Activated CD4-positive, alpha-beta T cell treated with anti-CD3 and anti-CD28 coated beads for 4 hours (primary cell): ENCODE measurements around the gene EPS15.

ENCODE experiments used
- DNase-seq, 2 donors: peaks; one replicate each; pipeline ENCODE4 v3.0.0-alpha.2; 2020

EPS15 gene

DNA sequence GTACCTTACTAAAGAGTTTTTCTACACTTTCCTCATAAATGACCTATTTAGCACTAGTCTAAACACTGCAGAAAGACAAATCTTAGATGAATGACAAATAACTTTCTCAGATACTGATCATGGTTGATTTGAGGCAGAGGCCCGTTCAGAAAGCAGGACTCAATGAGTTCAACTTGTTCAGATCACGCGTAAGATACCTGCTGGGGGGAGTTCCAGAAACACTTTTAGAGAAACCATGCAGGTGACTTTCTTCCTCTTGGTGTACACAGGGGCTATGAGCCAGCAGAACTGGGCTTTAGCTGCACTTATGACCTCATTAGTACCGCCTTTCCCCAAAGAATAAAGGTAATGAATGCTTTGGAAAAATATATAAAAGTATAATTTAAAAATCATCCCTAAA is 149.9 kb downstream of the EPS15 start:
- no peak for DNase-seq

DNA sequence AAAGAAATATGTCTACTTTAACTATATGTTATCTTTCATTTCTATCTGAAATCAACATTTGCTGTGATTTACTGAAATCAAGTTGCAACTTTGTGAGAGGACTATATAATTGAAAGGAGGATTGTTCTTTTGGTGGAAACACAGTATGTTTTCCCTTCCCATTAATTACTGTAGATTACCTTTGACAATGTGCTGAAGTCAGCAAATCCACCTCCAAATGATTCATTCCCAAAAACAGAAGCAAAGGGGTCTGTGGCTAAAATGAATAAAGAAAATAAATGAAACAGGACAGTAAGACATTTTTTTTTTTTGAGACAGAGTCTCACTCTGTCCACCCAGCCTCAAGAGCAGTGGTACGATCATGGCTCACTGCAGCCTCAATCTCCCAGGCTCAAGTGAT is 153.3 kb downstream of the EPS15 start:
- no peak for DNase-seq

DNA sequence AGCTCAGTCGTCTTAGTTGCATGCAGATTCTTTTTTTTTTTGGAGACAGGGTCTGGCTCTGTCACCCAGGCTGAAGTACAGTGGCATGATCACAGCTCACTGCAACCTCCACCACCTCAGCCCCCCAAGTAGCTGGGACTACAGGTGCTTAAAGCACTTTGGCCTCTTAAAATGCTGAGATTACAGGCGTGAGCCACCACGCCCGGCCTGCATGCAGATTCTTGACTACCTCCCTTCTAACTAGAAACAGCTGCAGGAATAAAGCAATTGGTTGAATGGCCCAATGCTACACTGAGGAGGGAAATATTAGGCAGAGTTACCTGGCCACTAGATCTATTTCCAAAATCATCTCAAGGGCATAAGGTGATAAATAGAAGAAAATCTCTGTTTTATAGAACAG is 159.2 kb downstream of the EPS15 start:
- no peak for DNase-seq

DNA sequence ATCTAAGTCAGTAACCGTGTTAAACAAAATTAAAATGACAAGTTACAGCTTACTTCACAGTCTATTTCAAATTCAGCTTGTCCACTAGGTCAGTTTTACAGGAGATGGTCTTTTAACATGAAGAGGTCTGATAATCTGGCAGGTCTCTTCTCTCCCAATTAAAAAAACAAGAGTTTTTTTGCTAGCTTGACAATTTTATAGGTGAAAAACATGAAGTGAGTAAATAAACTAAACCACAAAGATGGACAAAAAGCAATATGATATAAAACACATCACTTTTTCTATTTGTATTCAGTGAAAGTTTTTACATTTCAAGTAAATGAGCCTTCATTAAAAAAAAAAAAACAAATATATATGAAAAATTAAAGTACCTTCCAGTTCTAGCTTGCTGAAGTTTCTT is 163.7 kb downstream of the EPS15 start:
- no peak for DNase-seq

DNA sequence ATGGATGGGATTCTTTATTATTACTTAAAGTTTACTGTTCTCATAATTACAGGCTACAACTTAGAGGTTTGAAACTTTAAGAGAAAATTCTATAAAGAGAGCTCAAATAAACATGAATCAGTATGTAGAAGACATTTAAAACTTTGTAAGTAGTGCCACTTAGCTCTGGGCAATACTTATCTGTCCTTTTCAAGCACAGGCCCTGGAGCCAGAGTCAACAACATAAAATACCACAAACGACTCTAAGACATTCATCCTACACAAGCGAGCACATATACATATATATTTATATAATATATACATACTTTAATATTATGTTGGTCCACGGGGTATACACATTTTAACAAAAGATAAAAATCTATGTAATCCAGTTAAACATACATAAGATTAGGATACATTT is 164.7 kb downstream of the EPS15 start:
- DNase-seq, result no peak

DNA sequence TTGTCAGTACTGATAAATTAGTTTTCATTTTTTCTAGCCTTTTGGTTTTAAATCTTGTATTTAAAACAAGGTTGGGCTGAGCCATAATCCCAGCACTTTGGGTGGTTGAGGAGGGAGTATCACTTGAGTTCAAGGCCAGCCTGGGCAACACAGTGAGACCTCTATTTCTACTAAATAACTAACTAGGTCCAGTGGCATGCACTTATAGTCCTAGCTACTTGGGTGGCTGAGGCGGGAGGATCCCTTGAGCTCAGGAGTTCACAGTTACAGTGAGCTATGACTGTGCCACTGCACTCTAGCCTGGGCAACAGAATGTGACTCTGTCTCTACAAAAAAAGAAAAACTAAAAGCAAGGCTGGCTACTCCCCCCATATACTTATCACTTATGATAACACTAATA is 167.2 kb downstream of the EPS15 start:
- no peak for DNase-seq

DNA sequence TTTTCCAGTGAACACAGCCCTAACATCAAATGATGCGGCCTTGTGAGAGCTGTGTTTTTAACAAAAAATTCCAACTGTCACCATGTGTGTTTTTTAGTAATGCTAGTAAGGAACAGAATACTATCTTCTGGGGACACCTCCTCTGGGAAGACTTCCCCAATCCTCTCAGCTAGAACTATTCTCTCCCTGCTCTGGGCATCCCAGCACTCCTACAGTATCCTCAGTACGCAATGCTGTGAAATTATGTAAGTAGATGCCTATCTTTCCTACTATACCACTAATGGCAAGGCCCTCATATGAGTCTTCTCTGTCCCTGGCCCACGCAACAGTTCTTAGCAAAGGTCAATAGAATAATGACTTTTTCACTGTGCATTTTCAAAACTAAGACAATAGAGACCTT is 169.2 kb downstream of the EPS15 start:
- DNase-seq, result no peak

DNA sequence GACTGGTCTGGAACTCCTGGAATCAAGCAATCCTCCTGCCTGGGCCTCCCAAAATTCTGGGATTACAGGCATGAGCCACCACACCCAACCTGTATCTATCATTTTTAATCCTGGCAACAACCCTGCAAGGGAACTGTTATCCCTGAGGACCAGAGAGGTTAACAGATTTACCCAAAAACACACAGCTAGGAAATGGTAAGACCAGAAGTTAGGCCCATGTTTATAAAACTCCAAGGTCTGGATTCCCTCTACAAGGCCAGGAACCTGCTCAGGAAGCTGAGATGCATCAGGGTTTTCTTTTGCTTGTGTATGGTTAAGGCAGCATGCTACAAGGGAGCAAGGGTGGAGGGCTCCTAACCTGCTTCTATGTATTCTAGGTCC is 170.9 kb downstream of the EPS15 start:
- DNase-seq, result no peak

DNA sequence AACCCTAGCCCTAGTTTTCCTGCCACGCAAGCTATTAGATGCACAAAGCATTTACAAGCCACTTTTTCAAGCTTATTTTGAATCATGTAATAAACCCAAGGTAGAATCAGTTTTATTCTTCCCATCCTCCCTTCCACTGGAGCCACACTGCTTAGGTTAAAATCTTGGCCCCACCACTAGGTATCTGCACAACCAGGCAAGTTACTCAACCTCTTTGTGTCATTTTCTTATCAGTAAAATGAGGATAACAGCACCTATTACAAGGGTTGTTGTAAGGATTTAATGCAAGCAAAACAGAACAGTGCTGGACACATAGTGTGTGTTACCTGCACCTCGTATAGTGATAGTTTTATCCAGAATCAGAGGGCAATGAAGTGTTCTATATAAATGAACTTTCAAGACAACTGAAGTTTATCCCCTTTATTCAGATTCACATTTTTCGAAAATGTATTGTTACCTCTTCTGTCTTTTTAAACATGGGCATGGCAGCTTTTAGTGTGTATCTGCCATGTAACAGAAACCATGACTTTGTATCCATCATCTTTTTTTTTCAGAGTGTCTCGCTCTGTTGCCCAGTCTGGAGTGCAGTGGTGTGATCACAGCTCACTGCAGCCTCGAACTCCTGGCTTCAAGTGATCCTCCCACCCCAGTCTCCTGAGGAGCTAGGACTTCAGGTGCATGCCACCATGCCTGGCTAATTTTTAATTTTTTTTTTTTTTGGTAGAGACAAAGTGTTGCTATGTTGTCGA is 171.5 kb downstream of the EPS15 start:
- DNase-seq, result no peak

DNA sequence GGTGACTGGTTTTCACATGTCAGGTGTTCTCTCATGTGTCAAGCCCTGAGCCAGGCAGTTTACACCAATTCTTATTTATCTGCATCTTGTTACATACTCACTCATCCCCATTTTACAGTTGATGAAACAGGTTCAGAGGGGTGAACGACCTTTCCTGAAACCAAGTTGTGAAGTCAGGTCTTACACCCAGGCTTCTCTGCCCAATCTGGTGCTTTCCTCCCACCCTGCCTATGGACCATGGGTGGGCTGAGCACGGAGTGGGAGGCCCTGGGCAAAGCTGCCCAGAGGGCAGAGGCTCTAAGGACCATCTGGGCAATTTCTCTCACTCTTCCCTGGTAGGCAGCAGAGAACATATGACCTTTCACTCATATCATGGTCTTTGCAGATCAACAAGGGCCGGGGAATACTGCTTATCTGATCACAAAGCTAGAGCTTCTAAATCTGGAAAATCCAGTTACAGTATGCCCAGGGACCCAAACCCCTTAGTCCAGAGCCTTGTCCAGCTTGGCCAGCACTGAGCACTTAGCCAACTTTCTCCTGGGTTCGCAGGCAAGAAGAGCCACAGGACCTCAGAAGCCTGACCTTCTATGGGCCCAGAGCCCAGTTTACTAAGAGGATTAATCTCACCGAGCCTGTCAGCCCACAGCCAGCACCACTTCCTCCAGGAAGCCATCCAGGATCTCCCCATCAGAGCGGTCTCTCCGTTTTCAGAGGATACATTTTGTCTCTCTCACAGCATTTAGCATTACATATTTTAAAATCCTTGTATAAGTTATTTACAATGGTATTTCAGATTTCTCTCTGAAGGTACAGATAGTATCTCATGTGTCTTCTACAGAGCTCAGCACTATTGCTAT is 172.8 kb downstream of the EPS15 start:
- DNase-seq, result no peak

DNA sequence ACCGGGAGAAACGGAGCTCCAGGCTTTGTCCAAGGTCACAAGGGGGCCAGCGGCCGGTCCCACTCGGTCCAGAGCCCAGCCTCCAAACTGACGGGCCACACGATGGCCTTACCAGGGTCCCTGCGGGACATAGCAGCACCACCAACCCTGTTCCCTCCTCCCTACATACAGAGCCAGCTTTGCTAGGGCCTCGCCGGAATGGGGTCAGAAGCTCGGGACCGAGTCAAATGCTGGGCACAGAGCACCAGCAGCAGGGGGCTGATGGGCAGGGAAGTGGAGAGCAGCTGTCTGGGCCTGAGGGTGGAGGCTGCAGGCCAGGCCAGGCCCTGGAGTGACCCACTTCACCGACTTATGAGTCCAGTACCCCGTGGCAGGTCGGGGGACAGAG is 173.8 kb downstream of the EPS15 start:
- DNase-seq, result no peak

DNA sequence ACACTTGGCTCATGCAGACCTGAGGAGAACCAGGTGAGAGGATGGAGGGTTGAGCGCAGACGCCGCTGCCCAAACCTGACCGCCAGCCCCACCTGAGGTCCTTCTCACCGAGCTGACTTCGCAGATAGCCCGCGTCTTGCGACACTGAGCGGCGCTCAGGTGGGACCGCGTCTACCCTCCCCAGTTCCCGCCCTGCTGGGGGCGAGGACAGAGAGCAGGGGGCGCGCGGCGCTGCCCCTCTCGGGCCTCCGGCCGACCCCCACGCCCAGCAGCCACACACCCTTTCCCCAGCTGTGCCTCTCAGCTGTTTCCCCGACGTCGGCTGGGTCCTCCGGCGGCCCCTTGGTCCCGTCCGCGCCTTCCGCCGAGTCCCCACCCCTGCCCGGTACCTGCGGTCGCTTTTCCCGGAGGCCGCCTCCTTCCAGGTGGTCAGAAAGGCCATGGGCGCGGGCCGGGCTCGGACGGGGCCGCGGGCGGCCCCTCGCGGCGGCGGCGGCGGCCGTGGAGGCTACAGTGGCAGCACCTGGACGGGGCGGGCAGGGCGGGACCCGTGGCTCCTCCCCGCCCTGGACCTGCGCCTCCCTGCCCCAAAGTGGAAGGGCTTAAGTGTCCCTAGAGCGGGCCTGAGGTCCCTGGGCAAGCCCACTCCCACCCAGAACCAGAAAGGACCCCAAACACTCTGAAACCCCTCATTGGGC is 174.3 kb downstream of the EPS15 start:
- no peak for DNase-seq

DNA sequence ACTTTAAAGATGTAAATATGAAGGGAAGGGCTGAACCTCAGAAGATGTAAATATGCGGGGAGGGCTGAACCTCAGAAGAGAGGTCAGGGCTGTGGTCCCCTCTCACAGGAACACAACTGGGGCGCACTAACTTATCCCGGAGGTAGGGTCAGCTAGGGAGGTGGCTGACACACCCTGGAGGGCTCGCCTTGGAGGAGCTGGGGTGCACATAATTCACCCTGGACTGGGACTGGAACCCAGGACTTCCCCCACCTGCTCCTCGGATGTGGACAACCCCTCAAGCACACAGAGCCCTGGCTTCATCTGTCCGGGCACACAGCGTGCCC is 174.8 kb downstream of the EPS15 start:
- DNase-seq, result no peak

DNA sequence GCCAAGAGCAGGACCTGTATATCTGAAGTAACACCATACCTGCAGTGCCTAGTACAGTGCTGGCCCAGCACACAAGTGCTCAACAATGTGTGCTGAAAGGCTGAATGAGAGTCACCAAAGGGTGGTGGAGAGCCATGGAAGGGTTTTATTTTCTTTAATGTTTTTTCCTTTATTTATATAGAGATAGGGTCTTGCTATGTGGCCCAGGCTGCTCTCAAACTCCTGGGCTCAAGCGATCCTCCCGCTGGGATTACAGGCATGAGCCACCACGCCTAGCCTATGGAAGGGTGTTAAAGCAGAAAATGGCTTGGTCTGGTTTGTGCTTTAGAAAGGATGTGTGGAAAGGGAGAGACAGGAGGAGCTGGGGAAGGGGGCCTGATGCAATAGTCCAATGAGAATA is 175.4 kb downstream of the EPS15 start:
- DNase-seq, result no peak

DNA sequence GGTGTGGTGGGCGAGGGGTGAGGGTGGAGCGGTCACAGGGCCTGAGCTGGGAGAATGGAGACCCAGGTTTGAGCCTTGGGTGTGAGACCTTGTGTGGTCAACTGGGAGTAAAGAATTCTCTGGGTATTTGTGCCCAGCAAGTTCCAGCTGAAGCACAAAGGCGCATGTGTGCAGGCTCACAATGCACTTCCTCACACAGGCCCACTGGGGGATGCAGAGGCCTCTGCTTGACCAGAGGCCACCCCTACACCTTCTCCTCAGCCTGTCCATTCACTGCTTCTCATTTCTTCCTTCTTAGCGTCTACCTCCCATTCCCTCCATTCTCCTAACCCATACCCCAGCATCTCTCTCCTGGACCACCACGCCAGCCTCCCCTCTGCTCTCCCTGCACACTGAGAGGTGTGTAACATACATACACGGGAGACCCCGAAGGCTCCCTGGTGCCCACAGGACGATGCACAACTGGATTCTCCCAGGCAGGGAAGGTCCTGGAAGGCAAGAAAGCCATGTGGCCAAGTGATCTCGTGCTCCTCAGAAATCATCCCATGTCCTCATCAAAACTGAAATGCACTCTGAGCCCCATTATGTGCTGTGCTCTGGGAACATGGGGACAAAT is 176.4 kb downstream of the EPS15 start:
- no peak for DNase-seq

DNA sequence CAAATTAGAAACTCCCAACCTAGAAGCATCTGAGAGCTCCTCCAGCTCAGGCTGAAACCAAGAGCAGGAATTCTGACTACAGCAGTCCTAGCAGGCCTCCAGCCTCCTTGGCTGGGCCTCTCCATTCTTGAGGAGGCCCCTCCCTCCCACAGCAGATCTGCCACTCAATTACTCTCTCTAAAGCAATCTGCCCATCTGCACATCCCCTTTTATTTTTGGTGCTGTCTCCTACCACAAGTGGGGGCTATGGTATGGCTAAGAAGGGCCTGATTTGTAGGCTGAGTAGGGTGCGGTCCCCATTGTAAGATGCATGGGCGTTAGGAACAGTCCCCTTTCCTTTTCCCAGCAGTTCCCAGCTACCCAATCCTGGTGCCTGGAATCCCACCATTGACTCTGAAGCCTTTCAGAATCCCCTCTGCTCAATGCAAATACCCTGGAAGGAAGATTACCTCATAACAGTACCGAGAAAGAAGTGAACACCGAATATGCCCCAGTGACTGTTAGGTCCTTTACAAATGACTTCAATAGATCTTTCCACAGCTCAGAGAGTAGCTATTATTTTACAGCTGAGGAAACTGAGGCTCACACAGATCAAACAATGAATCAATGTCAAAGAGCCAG is 177.1 kb downstream of the EPS15 start:
- DNase-seq, result no peak

DNA sequence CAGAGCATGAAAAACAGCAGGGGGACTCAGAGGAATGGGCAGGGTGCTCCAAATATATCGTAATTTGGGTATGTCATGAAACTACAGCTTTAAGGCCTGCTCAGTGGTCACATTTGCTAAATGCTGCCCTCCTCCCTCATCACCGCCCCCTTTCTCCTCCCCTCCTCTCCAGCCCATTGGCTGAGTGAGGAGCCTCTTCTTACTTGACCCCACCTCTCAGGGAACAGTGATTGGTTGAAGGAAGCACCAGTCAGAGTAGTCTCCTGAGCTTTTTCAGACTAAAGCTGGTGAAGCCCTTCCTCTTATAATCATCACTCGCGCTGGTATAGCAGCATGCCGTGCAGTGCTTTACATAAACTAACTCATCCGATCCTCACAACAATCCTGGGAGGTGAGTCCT is 178.7 kb downstream of the EPS15 start:
- no peak for DNase-seq

DNA sequence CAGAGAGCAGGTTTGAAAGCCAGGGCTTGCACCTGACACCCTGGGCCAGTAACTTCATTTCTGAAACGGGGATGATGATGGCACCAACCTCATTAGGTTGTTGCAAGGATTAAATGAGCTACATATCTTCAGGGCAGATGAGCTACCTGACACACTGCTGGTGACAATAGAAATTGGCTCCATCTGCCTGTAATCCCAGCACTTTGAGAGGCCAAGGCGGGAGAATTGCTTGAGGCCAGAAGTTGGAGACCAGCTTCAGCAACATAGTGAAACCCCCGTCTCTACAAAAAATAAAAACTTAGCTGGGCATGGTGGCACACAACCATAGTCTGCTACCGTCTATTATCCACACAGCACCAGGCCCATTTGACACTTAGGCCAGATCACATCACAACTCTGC is 182.4 kb downstream of the EPS15 start:
- no peak for DNase-seq

DNA sequence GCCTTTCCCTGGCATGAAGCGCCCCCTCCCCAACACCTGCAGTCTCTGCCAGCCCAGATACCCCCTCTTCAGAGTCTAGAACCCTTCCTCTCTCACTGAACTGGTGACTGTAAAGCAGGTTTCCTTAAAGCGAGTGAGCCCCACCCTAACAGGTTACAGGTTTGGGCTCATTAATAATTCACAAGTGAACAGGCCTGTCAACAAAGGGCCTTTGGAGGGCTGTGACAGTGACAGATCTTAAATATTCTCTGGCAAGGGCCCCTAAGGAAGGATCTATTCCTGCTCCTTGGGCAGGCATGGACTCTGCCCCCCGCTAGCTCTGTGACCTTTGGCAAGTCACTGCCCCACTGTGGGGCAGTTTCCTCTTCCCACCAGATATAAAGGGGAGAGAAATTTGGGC is 183.1 kb downstream of the EPS15 start:
- no peak for DNase-seq

DNA sequence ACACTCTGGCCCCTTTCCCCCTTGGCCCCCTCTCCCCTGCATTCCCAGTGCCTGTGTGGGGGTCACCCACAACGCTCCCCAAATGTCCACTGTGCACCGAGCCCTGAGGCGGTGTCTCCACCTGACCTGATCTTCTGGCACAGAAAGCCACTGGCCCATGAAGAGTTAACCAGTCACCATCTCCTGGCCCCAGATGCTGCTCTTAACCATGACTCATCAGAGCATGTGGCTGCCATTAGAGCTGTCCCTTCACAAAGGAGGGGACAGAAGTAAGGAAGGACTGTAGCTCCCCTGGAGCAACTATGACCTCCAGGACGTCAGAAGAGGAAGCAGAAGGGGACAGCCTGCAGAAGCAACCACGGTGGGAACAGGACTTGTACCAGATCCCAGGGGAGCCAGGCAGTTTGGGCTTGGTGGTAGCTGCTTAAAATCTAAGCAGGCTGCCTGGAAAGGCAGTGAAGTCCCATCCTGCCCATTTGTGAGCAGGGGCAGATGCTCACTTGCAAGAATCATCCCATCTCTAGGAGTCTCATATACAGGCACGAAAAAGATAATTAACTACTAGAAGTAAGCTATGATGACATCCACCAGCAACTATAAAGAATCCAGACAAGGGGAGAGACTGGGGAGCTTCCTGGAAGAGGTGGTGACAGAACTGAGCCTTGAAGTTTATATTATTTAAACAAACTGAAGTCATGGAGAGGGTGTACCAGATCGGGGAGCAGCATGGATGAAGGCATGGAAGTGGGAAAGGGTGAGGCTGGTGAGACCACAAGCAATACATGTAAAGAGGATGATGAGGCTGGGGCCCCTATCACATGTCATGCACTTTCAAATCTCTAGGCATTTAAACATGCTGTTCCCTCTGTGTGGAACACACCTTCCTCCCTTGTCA is 187.6 kb downstream of the EPS15 start:
- DNase-seq, result no peak

DNA sequence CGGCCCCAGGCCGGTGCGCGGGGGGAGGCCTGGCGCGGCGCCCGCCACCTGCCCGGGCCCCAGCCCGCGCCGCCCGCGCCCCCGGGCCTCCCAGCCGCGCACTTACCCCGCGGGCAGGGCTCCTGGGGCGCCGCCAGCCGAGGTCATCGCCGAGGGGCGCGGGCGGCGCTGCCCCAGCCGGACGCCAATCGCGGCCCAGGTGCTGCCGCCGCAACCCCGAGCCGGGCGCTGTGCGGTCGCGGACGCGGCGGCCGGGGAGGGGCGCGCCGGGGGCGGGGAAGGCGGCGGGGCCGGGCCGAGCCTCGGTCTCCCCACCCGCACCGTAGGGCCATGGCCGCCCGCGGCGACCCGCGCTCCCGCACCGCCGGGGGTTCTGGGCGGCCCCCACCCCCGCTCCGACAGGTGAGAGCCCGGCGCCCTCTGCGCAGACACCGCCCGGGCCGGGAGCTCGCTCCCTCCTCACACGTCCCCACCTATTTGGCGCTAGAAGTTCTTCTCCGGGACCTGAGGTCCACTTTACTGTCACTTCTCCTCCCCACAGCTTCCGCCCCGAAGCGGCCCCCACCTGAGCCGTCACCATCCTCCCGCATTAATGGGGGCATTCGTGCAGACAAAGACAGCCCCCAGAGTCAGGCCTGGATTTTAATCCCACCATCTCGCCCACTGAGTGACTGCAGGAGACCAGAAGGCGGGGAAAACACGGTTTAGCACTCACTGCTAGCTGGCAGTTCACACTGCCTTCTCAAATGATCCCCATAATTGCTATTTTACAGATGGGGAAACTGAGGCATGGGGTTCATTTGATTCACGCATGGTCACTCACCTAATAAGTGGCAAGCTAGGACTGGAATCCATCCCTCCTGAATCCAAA is 188.5 kb downstream of the EPS15 start, which contains the start of gene TTC39A:
Gene TTC39A (minus strand): TSS at position 232 of the 871 bp plus-strand sequence. CDS start 85 bp downstream, at position 147.
- DNase-seq, result no peak
